Measurements from ENCODE around the gene ENPEP.

DNA sequence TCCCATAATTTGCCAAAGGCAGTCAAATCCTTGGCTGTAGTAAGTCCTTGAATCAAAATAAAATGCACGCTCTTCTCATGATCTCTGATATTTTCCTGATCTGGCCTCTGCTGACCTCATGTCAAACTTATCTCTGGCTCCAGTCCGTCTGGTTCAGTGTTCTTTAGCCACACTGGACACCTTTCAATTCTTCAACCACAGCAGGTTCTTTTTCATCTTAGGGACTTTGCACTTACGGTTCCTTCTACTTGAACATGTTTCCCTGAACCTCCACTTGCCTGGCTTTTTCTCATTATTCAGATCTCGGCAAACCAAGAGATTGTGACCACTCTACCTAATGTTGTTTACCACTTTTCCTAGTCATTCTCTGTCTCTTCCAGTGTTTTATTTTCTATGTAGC is 10.3 kb downstream of the ENPEP start:
- TF ChIP-seq, protein P1, sequence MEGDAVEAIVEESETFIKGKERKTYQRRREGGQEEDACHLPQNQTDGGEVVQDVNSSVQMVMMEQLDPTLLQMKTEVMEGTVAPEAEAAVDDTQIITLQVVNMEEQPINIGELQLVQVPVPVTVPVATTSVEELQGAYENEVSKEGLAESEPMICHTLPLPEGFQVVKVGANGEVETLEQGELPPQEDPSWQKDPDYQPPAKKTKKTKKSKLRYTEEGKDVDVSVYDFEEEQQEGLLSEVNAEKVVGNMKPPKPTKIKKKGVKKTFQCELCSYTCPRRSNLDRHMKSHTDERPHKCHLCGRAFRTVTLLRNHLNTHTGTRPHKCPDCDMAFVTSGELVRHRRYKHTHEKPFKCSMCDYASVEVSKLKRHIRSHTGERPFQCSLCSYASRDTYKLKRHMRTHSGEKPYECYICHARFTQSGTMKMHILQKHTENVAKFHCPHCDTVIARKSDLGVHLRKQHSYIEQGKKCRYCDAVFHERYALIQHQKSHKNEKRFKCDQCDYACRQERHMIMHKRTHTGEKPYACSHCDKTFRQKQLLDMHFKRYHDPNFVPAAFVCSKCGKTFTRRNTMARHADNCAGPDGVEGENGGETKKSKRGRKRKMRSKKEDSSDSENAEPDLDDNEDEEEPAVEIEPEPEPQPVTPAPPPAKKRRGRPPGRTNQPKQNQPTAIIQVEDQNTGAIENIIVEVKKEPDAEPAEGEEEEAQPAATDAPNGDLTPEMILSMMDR (IDR thresholded peaks at IDR 0.05; ENCODE audit: poor library complexity): no peak
- TF ChIP-seq EZH2 (IDR thresholded peaks at IDR 0.05; ENCODE audit: borderline replicate concordance): no peak

Measured in hepatocyte (in vitro differentiated cells).